NK-92 (cell line): ENCODE results near the gene INPP5A.

ENCODE experiments used
- DNase-seq: peaks from one replicate; lab custom pipeline; 2025; ENCODE audit not compliant: unreplicated experiment; lab: John Stamatoyannopoulos, UW

INPP5A gene

GRCh38 chr10:132608511-132609195 is 71.1 kb downstream of the INPP5A start:
- no peak for DNase-seq

DNA sequence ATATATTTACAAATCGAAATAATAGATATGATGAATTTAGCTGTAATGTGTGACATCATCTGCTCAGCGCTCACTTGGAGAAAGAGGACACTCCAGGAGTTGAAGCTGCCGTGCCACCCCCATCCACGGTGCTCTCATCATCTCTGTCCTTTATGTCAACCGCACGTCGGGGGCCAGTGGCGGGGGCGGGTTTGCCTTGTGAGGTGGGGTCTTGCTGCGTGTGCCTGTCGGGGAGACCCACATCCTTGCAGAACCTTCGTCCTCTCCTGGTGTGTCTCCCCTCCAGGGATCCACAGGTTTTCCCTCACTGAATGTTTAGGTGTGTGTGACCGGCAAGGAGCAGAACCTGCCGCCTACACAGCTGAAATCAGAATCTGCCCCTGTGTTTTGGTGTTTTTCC is 71.6 kb downstream of the INPP5A start:
- no peak for DNase-seq

DNA sequence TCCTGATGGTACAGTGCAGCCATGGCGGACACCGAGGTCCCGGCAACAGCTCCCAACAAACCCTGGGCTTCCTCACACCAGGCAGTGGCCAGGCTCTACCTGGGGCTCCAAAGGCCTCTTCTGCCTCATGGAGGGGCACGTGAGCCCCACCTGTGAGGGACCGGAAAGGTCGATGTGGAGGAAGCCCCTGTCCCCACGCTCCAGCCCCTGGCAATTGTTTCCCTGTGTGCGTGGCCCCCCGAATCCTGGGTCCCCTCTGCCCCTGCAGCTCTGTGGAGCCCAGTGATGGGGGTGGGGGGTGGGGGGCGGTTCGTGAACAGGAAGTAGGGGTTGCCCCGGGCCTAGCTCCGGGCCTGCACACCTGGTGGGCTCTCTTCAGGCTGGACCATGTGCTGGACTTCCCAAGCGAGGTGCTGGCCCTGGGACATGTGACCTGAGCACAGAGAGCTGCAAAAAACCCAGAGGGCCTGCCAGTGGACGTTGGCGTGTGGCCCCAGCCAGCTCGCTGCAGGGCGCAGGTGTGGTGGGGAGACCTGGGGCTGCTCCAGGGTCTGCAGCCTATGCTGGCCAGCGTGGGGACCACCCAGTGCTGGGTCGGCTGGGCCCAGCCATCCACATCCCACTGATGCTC is 72.6 kb downstream of the INPP5A start:
- DNase-seq = no peak

DNA sequence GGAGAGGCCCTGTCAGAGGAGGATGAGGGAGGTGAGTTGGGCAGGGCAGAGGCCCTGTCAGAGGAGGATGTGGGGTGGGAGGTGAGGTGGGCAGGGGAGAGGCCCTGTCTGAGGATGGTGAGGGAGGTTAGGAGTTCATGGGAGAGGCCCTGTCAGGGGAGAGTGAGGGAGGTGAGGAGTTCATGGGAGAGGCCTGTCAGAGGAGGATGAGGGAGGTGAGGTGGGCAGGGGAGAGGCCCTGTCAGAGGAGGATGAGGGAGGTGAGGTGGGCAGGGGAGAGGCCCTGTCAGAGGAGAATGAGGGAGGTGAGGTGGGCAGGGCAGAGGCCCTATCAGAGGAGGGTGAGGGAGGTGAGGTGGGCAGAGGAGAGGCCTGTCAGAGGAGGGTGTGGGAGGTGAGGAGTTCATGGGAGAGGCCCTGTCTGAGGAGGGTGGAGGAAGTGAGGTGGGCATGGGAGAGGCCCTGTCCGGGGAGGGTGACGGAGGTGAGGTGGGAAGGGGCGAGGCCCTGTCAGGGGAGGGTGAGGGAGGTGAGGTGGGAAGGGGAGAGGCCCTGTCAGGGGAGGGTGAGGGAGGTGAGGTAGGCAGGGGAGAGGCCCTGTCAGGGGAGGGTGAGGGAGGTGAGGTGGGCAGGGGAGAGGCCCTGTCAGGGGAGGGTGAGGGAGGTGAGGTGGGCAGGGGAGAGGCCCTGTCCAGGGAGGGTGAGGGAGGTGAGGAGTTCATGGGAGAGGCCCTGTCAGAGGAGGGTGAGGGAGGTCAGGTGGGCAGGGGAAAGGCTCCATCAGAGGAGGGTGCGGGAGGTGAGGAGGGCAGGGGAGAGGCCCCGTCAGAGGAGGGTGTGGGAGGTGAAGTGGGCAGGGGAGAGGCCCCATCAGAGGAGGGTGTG is 73.7 kb downstream of the INPP5A start:
- no peak for DNase-seq

DNA sequence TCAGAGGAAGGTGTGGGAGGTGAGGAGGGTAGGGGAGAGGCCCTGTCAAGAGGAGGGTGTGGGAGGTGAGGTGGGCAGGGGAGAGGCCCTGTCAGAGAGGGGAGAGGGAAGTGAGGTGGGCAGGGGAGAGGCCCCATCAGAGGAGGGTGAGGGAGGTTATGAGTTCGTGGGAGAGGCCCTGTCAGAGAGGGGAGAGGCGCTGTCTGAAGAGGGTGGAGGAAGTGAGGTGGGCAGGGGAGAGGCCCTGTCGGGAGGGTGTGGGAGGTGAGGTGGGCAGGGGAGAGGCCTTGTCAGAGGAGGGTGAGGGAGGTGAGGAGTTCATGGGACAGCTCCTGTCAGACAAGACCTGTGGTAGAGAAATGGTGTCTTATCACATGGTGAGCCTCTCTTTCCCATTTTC is 74.4 kb downstream of the INPP5A start:
- DNase-seq = no peak

DNA sequence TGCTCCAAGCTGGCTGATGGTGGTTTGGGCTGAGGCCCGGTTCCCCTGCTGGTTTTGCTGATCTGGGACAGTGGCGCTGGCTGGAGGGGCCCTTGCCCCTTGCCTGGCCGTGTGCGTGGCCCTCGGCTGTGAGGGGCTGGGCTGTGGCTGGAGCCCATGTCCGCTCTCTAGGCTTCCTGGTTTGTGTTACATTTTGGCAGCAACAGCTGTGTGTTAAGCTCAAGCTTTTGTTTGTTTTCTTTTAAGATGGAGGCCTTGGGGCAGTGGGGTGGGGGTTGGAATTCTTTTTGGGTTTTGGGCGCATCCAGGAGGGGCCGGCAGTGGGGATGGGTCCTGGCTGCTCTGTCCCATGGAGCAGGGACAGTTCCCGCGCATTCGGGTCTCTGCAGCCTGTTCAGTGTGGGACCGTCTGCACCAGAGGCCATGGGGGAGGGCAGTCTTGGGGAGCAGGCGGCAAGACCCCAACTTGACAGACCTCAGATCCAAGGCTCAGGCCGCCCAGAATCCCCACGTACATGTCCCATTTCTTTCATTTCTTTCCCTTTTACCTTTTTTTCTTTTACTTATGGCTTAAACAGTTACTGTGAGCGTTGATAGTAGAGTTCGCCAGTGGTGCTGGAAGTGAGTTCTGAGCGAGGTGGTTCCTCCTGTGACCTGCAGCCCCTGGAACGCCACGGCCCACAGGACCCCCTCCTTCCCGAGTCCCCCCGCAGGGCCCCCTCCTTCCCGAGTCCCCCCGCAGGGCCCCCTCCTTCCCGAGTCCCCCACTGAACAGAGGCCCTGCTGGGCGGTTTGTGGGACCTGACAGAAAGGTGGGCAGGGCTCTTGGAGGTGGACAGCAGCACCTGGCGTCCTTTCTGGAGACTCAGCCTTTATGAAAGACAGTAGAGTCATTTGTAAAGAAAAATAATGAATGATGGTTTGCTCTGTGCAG is 75.3 kb downstream of the INPP5A start:
- no peak for DNase-seq

DNA sequence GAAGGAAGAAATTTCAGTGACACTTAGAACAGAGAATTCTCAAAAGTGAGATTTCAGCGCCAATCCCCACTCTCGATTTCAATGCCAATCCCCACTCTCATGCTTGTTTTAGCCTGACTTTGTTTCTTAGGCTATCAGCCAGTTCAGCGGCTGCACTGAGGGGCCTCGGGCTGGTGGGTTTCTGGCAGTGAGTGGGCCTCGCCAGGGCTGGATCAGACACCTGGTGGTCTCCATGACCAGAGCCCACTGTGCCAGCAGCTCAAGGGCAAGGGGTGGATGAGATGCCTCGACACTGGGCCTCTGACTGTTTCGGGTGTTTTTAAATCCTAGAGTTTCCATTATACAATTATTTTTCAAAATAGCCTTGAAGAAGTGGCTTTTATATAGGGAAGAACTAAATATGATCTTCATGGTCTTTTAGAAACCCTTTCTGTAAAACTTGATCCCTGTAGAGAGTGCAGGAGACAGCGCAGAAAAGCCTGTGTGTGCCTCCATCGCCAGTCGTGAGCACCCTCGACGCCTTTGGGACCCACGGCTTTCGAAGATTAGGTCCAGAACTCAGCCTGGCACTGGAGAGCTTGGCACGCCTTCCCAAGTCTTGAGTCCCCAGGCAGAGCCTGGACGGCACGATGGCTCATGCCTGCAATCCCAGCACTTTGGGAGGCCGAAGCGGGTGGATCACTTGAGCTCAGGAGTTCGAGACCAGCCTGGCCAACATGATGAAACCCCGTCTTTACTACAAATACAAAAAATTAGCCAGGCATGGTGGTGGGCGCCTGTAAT is 76.2 kb downstream of the INPP5A start:
- DNase-seq = no peak

DNA sequence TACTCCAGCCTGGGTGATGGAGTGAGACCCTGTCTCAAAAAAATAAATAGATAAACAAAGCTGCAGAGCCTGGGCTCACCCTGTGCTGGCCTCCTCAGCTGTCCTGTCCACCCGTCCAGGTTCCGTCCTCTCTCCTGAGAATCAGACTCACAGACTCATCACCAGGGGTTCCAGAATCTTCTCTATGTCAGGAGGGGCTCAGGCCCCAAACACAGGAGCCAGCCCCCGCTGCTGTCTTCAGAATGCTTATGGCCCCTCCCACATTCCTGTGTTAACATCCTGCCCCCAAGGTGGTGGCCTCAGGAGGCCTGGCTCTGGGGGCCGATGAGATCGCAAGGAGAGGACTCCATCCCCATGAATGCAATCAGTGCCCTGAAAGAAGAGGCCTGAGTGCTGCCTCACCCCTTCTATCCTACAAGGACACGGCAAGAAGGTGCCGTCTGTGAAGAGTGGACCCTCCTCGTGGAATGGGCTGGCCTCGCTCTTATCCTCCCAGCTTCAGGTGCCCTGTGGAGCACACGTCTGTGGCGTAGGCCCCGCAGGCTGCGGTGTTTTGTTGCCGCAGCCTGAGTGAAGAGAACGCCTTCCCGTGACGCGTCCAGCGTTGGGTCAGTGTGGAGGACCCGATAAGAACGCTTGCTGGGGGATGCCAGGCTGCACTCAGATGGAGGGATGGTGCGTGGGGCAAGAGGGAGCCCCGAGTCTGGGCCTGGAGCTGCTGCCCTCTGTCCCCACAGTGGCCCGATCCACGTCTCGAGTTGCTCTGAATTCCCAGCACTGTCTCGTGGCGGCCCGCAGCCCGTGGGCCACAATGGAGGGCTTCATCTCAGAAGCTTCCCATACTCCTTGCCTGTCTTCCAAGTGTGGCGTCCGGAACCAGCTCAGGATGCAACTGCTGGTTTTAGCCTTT is 77.1 kb downstream of the INPP5A start:
- no peak for DNase-seq

GRCh38 chr10:132615341-132616169 is 78.0 kb downstream of the INPP5A start:
- no peak for DNase-seq

GRCh38 chr10:132616170-132616995 is 78.8 kb downstream of the INPP5A start:
- no peak for DNase-seq

DNA sequence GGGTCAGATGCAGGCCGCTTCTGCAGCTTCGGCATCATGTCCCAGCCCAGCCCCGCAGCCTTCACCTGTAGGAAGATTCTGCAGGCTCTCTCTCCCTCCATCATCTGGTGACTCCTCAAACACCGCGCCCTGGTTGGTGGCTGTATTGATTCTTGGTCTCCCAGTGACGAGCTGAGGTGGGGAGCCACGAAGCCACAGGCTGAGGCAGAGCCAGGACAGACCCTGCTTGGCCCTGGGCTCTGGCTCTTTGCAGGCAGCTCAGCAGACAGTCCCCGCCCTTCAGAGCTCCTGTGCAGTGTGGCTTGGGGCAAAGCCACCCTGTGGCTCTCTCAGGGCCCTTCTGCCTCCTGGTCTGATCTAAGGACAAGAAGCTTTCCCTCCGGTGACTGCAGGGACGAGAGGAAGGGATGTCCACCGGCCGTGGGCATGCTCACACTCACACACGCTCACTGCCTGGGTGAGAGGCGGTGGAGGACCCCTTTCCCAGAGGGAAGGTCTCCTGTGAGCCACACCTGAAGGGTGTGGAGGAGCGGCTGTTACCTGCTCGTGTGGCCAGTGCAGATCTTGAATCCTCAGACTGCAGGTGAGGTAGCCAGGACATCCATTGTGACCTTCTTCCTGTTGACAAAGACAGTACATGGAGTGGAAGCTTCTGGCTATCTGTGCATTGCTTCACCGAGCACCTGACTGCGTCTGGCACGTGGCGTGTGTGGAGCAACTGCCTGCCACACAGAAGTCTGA is 79.6 kb downstream of the INPP5A start:
- no peak for DNase-seq

DNA sequence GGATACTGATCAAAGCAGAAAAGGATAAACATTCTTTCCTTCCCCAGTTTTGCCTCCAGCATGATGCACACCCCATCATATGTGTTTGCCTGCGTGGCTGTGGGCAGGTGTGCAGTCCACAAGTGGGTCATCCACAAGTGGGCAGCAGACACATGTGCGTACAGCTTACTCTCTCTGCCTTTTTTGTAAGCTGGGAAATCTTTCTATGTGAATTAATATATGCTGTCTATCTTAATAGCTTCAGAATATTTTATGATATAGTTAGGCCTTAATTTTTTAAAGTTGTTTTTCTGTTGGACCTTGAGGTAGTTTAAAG is 80.1 kb downstream of the INPP5A start:
- DNase-seq = no peak

GRCh38 chr10:132618158-132618919 is 80.8 kb downstream of the INPP5A start:
- DNase-seq = no peak

DNA sequence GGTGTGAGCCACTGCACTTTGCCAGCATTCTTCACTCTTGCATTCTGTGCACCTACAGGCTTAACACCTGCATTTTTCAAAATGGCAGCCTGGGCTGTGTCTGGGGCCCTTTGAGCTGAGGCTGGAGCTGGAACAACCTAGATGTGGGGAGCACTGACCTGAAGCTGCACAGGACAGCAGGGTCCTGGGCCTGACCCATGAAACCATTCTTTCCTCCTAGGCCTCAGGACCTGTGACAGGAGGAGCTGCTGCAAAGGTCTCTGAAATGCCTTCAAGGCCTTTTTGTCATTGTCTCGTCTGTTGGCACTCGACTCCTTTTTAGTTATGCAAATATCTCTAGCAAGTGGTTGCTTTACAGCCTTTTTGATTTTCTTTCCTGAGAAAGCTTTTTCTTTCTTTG is 82.3 kb downstream of the INPP5A start:
- DNase-seq = no peak

DNA sequence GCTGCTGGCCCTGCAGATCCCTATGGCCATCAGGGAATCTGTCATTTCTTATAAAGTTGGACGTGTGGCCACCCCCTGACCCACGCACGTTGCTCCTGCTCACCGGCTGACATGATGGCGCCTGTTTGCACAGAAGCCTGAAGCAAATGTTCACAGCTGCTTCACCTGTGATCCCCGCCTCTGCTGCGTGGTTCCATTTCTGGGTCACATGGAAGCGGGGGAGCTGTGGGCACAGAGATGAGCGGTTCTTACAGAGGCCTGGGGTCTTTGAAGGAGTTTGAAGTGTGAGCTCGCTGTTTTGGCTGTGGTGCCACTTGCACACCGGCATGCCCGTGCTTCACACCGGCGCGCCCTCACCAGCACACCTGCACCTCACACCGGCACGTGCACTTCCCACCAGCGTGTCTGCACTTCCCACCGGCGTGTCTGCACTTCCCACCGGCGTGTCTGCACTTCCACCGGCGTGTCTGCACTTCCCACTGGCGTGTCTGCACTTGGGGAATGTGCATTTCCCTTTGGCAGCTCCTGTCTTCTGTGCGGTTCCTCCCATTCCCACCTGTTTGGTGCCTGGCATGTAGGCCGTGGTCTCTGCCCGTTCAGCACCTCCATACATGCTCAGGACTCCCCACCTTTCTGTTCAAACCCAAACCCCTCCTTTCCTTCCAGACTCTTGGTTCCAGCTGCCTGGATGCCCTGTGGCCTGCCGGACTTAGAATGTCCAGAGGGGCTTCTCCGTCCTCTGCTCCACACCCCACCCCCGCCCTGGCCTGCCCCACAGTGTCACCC is 86.7 kb downstream of the INPP5A start:
- no peak for DNase-seq
